NCI-H128 (cell line): ENCODE measurements around the gene ULK4.
"Not testable (repeated sequence)": the region's sequence is repeated elsewhere in the genome, so short reads cannot be mapped to it uniquely, and the experiment has no call there.

Experiments used
- DNase-seq: peaks from one replicate; lab custom pipeline; 2025; ENCODE audit not compliant: unreplicated experiment; lab: John Stamatoyannopoulos, UW

ULK4 gene

GRCh38 chr3:41651718-41652117 lies 310.2 kb downstream of the ULK4 start:
- no peak for DNase-seq

GRCh38 chr3:41650406-41650805 lies 311.5 kb downstream of the ULK4 start:
- no peak for DNase-seq

- DNase-seq = no peak
Measured at GRCh38 chr3:41649129-41649739, 312.7 kb downstream of the ULK4 start.

- DNase-seq = not testable (repeated sequence)
Measured at GRCh38 chr3:41647730-41648129, 314.2 kb downstream of the ULK4 start.

- DNase-seq = no peak
Measured at GRCh38 chr3:41640076-41640475, 321.8 kb downstream of the ULK4 start.

- no peak for DNase-seq
Measured at GRCh38 chr3:41638381-41638780, 323.5 kb downstream of the ULK4 start.

GRCh38 chr3:41632700-41633099 lies 329.2 kb downstream of the ULK4 start:
- DNase-seq = no peak

GRCh38 chr3:41630708-41631107 lies 331.2 kb downstream of the ULK4 start:
- no peak for DNase-seq

- no peak for DNase-seq
Measured at GRCh38 chr3:41629986-41630385, 331.9 kb downstream of the ULK4 start.

GRCh38 chr3:41629072-41629471 lies 332.8 kb downstream of the ULK4 start:
- DNase-seq = no peak

- no peak for DNase-seq
Measured at GRCh38 chr3:41627477-41628087, 334.3 kb downstream of the ULK4 start.

- DNase-seq = no peak
Measured at GRCh38 chr3:41612853-41613252, 349.1 kb downstream of the ULK4 start.

- no peak for DNase-seq
Measured at GRCh38 chr3:41611008-41611407, 350.9 kb downstream of the ULK4 start.

- DNase-seq = no peak
Measured at GRCh38 chr3:41608347-41608746, 353.6 kb downstream of the ULK4 start.

- DNase-seq = no peak
Measured at GRCh38 chr3:41603807-41604206, 358.1 kb downstream of the ULK4 start.

GRCh38 chr3:41602121-41602520 lies 359.8 kb downstream of the ULK4 start:
- DNase-seq = no peak

- DNase-seq = no peak
Measured at GRCh38 chr3:41601404-41601987, 360.4 kb downstream of the ULK4 start.

- DNase-seq = no peak
Measured at GRCh38 chr3:41600616-41601015, 361.3 kb downstream of the ULK4 start.

- no peak for DNase-seq
Measured at GRCh38 chr3:41599127-41599484, 362.8 kb downstream of the ULK4 start.

GRCh38 chr3:41598402-41599126 lies 363.3 kb downstream of the ULK4 start:
- DNase-seq = no peak

- no peak for DNase-seq
Measured at GRCh38 chr3:41593774-41594173, 368.1 kb downstream of the ULK4 start.
